Measurements from ENCODE around the gene PIP4P1. TPM values are rescaled to one million over a fixed set of nuclear protein-coding genes. Genes with fewer than 3 reads are reported as not detected.

Gene PIP4P1
- total and polyA plus RNA-seq, 2 of the 13 experiments (the other 11 are each of a cell fraction or from before 2014, with no cell fraction given) = 33.4 to 47.0 TPM

DNA sequence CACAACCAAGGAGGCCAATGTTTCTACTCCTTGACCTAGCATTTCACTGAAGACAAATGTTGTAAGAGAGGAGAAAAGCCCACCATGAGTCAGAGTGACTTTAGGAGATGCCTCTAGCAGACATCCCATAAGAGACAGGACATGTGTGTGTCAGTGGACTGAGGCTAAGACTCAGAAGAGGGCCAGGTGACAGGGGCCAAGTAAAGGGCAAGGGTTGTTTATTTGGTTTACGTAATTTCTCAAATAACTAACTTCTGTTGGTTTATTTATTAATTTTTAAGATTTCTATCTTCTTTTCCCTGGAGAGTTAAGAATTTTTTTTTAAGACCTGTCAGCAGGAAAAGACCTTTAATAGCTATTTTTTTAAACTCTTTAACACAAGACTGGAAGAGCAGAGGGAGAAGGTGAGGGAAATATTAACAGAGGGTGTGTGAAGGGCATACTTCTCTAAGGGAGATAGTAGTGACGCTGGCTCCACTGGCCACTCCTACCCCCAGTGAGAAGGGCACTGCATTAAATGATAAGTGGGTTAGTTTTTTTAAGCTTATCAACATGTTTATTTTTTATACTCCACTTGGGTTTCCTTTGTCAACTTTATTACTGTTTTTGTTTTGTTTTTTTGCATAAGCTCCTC lies 11.4 kb upstream of the PIP4P1 start (continued):
- TF ChIP-seq, protein P1, sequence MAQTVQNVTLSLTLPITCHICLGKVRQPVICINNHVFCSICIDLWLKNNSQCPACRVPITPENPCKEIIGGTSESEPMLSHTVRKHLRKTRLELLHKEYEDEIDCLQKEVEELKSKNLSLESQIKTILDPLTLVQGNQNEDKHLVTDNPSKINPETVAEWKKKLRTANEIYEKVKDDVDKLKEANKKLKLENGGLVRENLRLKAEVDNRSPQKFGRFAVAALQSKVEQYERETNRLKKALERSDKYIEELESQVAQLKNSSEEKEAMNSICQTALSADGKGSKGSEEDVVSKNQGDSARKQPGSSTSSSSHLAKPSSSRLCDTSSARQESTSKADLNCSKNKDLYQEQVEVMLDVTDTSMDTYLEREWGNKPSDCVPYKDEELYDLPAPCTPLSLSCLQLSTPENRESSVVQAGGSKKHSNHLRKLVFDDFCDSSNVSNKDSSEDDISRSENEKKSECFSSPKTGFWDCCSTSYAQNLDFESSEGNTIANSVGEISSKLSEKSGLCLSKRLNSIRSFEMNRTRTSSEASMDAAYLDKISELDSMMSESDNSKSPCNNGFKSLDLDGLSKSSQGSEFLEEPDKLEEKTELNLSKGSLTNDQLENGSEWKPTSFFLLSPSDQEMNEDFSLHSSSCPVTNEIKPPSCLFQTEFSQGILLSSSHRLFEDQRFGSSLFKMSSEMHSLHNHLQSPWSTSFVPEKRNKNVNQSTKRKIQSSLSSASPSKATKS (CRISPR knock-in tag; IDR thresholded peaks at IDR 0.05) = no peak
- no peak for TF ChIP-seq ZNF672 (CRISPR knock-in tag; IDR thresholded peaks at IDR 0.05)
- no peak for TF ChIP-seq HOXA3 (CRISPR knock-in tag; IDR thresholded peaks at IDR 0.05)
- TF ChIP-seq ZNF33A (CRISPR knock-in tag; IDR thresholded peaks at IDR 0.05; ENCODE audit: borderline replicate concordance) = no peak
- TF ChIP-seq, protein P2, sequence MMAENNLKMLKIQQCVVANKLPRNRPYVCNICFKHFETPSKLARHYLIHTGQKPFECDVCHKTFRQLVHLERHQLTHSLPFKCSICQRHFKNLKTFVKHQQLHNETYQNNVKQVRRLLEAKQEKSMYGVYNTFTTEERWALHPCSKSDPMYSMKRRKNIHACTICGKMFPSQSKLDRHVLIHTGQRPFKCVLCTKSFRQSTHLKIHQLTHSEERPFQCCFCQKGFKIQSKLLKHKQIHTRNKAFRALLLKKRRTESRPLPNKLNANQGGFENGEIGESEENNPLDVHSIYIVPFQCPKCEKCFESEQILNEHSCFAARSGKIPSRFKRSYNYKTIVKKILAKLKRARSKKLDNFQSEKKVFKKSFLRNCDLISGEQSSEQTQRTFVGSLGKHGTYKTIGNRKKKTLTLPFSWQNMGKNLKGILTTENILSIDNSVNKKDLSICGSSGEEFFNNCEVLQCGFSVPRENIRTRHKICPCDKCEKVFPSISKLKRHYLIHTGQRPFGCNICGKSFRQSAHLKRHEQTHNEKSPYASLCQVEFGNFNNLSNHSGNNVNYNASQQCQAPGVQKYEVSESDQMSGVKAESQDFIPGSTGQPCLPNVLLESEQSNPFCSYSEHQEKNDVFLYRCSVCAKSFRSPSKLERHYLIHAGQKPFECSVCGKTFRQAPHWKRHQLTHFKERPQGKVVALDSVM (CRISPR knock-in tag; IDR thresholded peaks at IDR 0.05) = no peak
- TF ChIP-seq, protein P3, sequence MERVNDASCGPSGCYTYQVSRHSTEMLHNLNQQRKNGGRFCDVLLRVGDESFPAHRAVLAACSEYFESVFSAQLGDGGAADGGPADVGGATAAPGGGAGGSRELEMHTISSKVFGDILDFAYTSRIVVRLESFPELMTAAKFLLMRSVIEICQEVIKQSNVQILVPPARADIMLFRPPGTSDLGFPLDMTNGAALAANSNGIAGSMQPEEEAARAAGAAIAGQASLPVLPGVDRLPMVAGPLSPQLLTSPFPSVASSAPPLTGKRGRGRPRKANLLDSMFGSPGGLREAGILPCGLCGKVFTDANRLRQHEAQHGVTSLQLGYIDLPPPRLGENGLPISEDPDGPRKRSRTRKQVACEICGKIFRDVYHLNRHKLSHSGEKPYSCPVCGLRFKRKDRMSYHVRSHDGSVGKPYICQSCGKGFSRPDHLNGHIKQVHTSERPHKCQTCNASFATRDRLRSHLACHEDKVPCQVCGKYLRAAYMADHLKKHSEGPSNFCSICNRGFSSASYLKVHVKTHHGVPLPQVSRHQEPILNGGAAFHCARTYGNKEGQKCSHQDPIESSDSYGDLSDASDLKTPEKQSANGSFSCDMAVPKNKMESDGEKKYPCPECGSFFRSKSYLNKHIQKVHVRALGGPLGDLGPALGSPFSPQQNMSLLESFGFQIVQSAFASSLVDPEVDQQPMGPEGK (CRISPR knock-in tag; IDR thresholded peaks at IDR 0.05) = no peak
- no peak for TF ChIP-seq CEBPG (CRISPR knock-in tag; IDR thresholded peaks at IDR 0.05)
- no peak for TF ChIP-seq DNMT3B (CRISPR knock-in tag; conservative IDR thresholded peaks at IDR 0.05)
- TF ChIP-seq PPARG (CRISPR knock-in tag; conservative IDR thresholded peaks at IDR 0.05) = no peak
- no peak for TF ChIP-seq ZNF629 (CRISPR knock-in tag; conservative IDR thresholded peaks at IDR 0.05)
- TF ChIP-seq REPIN1 (CRISPR knock-in tag; IDR thresholded peaks at IDR 0.05; ENCODE audit: borderline replicate concordance, low read depth) = no peak
- no peak for TF ChIP-seq SNAPC2 (CRISPR knock-in tag; IDR thresholded peaks at IDR 0.05)
- peak; percentile 71 for TF ChIP-seq NR2F6 (IDR thresholded peaks at IDR 0.05)
- TF ChIP-seq NR2F6 (CRISPR knock-in tag; IDR thresholded peaks at IDR 0.05) = no peak
- no peak for TF ChIP-seq ERF (CRISPR knock-in tag; IDR thresholded peaks at IDR 0.05)
- TF ChIP-seq GATAD2A (CRISPR knock-in tag; IDR thresholded peaks at IDR 0.05) = 0 out of 2 replicates have a peak, but pooled peaks have one; percentile 16
- 0 out of 2 replicates have a peak, but pooled peaks have one; percentile 21 for TF ChIP-seq NR2F2 (IDR thresholded peaks at IDR 0.05; ENCODE audit: borderline replicate concordance, low read depth)
- no peak for TF ChIP-seq ZNF616 (CRISPR knock-in tag; IDR thresholded peaks at IDR 0.05; ENCODE audit: low read depth)
- no peak for TF ChIP-seq SATB2 (CRISPR knock-in tag; IDR thresholded peaks at IDR 0.05)
- TF ChIP-seq, protein P4, sequence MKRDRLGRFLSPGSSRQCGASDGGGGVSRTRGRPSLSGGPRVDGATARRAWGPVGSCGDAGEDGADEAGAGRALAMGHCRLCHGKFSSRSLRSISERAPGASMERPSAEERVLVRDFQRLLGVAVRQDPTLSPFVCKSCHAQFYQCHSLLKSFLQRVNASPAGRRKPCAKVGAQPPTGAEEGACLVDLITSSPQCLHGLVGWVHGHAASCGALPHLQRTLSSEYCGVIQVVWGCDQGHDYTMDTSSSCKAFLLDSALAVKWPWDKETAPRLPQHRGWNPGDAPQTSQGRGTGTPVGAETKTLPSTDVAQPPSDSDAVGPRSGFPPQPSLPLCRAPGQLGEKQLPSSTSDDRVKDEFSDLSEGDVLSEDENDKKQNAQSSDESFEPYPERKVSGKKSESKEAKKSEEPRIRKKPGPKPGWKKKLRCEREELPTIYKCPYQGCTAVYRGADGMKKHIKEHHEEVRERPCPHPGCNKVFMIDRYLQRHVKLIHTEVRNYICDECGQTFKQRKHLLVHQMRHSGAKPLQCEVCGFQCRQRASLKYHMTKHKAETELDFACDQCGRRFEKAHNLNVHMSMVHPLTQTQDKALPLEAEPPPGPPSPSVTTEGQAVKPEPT (CRISPR knock-in tag; IDR thresholded peaks at IDR 0.05; ENCODE audit: low read depth) = no peak
- no peak for TF ChIP-seq ZSCAN31 (CRISPR knock-in tag; IDR thresholded peaks at IDR 0.05; ENCODE audit: low read depth)
- no peak for TF ChIP-seq BRCA1 (CRISPR knock-in tag; IDR thresholded peaks at IDR 0.05)
- TF ChIP-seq RBAK (CRISPR knock-in tag; IDR thresholded peaks at IDR 0.05) = no peak
- no peak for TF ChIP-seq ZNF737 (CRISPR knock-in tag; IDR thresholded peaks at IDR 0.05; ENCODE audit: borderline replicate concordance)
- peak; percentile 73 for TF ChIP-seq RARA (CRISPR knock-in tag; IDR thresholded peaks at IDR 0.05)
